Activated naive CD8-positive, alpha-beta T cell (primary cell): Measurements from ENCODE around the gene ZMIZ2.

Experiments used
- H3K27ac Mint-ChIP-seq: one replicate; pipeline ENCODE4 v1.8.0; 2021; ENCODE audit warnings: mixed read lengths
- H3K27me3 Mint-ChIP-seq: one replicate; pipeline ENCODE4 v1.8.0; 2021; ENCODE audit warnings: mixed read lengths
- H3K36me3 Mint-ChIP-seq: one replicate; pipeline ENCODE4 v1.8.0; 2021; ENCODE audit warnings: mixed read lengths
- H3K4me1 Mint-ChIP-seq: one replicate; pipeline ENCODE4 v1.8.0; 2021; ENCODE audit warnings: low read depth, mixed read lengths
- H3K4me3 Mint-ChIP-seq: one replicate; pipeline ENCODE4 v1.8.0; 2021; ENCODE audit warnings: mild to moderate bottlenecking, mixed read lengths
- H3K9me3 Mint-ChIP-seq: one replicate; pipeline ENCODE4 v1.8.0; 2021; ENCODE audit warnings: low read depth, mixed read lengths

ZMIZ2 gene

DNA sequence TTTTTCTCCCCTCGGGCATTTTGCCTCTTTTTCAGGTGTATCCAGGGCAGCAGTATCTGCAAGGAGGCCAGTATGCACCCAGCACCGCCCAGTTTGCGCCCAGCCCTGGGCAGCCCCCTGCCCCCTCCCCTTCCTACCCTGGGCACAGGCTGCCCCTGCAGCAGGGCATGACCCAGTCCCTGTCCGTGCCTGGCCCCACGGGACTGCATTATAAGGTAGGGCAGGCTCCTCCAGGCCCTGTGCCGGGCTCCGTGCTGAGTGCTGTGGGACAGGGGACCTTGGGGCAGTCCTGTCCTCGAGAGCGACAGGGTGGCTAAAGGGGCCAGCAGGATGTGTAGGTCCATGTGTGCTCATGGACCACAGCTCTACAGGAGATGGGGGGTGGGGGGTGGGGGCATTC is 10.6 kb downstream of the ZMIZ2 start:
- H3K4me3 Mint-ChIP-seq = no peak overlapping the region
- no peaks in the 10 kb centered on the region for H3K9me3 Mint-ChIP-seq
- H3K36me3 Mint-ChIP-seq = no peaks in the 10 kb centered on the region
- H3K27ac Mint-ChIP-seq = no peak overlapping the region
- H3K4me1 Mint-ChIP-seq = peaks cover 8% of the 10 kb centered on the region
- no peaks in the 10 kb centered on the region for H3K27me3 Mint-ChIP-seq

DNA sequence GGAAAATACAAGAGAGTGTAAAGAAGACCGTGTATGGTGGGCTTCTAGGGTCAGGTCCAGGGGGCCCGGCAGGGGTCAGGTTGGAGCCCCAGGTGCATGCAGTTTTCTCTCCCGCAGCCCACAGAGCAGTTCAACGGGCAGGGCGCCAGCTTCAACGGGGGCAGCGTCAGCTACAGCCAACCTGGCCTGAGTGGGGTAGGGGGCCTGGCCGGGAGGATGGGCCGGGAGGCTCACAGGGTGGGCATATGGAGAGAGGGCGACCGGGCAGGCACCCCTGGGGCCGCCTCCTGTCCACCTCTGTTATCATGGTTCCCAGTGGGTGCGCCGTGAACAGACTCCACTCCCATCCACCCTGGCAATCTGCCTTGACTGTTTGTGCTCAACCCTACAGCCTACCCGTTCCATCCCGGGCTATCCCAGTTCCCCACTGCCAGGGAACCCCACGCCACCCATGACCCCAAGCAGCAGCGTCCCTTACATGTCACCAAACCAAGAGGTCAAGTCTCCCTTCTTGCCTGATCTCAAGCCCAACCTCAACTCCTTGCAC is 11.5 kb downstream of the ZMIZ2 start:
- H3K4me1 Mint-ChIP-seq = peaks cover under 1% of the 10 kb centered on the region
- H3K36me3 Mint-ChIP-seq = no peaks in the 10 kb centered on the region
- H3K9me3 Mint-ChIP-seq = no peaks in the 10 kb centered on the region
- H3K27me3 Mint-ChIP-seq = no peaks in the 10 kb centered on the region
- no peak overlapping the region for H3K4me3 Mint-ChIP-seq
- no peak overlapping the region for H3K27ac Mint-ChIP-seq

DNA sequence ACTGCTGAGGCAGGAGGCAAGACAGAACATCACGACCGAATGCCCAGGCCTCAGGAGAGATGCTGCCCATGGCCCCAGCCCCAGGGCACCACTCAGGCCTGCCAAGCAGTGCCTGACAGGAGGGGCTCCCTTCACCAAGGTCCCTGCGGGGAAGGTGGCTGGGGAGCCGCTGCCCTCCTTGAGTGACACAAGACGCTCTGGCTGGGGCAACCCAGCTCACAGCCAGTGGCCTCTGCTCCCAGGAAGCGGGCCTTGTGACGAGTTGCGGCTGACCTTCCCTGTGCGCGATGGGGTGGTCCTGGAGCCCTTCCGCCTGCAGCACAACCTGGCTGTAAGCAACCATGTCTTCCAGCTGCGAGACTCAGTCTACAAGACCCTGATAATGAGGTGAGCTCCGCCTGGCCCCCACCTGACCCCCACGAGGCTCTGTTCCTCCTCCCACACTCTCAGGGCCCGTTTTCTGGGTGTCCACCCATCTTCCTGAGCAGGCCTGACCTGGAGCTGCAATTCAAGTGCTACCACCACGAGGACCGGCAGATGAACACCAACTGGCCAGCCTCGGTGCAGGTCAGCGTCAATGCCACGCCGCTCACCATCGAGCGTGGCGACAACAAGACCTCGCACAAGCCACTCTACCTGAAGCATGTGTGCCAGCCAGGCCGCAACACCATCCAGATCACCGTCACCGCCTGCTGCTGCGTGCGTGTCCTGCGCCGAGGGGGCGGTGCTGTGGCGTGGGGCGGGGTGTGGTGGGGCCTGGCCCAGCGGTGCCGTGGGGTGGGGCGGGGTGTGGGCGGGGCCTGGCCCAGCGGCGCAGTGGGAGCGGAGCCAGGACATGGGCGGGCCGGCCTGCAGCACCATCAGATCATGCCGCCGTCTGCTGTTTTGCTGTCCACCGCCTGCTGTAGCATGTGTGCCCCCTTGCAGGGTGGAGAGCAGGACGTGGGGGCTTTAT is 12.8 kb downstream of the ZMIZ2 start:
- no peak overlapping the region for H3K27ac Mint-ChIP-seq
- no peaks in the 10 kb centered on the region for H3K27me3 Mint-ChIP-seq
- H3K9me3 Mint-ChIP-seq = no peaks in the 10 kb centered on the region
- no peaks in the 10 kb centered on the region for H3K4me1 Mint-ChIP-seq
- no peaks in the 10 kb centered on the region for H3K36me3 Mint-ChIP-seq
- H3K4me3 Mint-ChIP-seq = no peak overlapping the region

DNA sequence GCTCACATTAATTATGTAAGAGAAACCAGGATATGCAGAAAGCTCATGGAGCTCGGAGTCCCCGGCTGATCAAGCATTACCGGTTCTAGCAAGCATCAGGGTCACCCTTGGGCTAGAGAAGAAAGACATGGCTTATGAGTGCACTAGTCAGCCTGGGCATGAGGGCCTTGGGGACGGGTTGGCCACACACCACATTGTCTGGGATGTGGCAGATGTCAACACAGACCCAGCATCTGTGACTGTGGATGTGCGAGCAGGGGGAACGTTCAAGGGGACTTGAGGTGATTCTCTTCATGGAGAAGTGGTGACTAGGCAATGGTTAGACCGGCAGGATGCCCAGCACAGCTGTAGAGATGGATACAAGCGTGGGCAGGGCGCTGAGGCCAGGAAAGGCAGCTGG is 13.7 kb downstream of the ZMIZ2 start:
- Mint-ChIP-seq H3K4me1 (peaks cover under 1% of the 10 kb centered on the region), H3K4me3 (no peak overlapping the region), H3K27me3 (no peaks in the 10 kb centered on the region), H3K9me3 (no peaks in the 10 kb centered on the region), H3K27ac (no peak overlapping the region), H3K36me3 (no peaks in the 10 kb centered on the region)

DNA sequence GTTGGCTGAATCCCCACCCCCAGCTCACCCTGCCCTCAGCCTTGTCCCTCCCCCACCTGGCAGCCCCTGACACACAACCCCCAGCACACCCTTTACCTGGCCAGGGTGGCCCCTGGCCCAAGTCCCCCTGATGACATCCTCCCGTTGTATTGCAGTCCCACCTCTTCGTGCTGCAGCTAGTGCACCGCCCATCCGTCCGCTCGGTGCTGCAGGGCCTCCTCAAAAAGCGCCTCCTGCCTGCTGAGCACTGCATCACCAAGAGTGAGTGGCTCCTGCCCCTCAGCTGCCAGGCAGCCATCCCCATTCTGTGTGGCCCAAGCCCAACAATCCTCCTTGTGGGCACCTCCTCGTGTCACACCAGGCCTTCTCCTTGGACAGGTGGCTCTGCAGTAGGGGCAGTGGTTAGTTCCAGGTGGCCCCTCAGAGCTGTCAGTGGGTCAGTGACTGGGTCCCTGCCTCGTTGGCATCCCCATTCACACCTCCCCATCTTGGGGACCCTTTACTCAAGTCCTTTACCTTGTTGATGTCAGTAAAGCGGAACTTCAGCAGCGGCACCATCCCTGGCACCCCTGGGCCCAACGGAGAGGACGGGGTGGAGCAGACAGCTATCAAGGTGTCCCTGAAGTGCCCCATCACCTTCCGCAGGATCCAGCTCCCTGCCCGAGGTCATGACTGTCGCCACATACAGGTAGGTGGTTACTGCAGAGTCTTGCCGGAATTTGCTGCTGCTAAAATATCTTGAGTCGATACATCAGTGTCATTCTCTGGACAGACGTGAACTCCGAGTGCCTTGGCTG is 14.3 kb downstream of the ZMIZ2 start:
- no peak overlapping the region for H3K27ac Mint-ChIP-seq
- H3K36me3 Mint-ChIP-seq = no peaks in the 10 kb centered on the region
- no peaks in the 10 kb centered on the region for H3K9me3 Mint-ChIP-seq
- H3K27me3 Mint-ChIP-seq = no peaks in the 10 kb centered on the region
- no peak overlapping the region for H3K4me3 Mint-ChIP-seq
- peaks cover 5% of the 10 kb centered on the region for H3K4me1 Mint-ChIP-seq

DNA sequence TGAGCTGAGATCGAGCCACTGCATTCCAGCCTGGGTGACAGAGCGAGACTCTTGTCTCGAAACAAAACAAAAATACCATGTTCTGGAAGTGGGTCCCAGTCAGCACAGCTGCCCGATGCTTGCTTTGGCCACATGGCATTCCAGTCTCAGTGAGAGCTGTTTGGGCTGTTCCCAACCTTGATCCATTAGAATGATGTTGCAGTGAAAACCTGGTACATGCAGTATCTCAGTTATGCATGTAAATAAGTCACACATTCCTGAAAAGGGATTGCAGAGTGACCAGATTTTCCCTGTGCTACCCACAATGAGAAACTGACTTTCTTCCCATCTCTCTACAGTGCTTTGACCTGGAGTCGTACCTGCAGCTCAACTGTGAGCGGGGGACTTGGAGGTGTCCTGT is 15.4 kb downstream of the ZMIZ2 start:
- Mint-ChIP-seq H3K27me3 (no peaks in the 10 kb centered on the region), H3K4me3 (no peak overlapping the region), H3K4me1 (peaks cover 16% of the 10 kb centered on the region), H3K27ac (no peak overlapping the region), H3K9me3 (no peaks in the 10 kb centered on the region), H3K36me3 (no peaks in the 10 kb centered on the region)

DNA sequence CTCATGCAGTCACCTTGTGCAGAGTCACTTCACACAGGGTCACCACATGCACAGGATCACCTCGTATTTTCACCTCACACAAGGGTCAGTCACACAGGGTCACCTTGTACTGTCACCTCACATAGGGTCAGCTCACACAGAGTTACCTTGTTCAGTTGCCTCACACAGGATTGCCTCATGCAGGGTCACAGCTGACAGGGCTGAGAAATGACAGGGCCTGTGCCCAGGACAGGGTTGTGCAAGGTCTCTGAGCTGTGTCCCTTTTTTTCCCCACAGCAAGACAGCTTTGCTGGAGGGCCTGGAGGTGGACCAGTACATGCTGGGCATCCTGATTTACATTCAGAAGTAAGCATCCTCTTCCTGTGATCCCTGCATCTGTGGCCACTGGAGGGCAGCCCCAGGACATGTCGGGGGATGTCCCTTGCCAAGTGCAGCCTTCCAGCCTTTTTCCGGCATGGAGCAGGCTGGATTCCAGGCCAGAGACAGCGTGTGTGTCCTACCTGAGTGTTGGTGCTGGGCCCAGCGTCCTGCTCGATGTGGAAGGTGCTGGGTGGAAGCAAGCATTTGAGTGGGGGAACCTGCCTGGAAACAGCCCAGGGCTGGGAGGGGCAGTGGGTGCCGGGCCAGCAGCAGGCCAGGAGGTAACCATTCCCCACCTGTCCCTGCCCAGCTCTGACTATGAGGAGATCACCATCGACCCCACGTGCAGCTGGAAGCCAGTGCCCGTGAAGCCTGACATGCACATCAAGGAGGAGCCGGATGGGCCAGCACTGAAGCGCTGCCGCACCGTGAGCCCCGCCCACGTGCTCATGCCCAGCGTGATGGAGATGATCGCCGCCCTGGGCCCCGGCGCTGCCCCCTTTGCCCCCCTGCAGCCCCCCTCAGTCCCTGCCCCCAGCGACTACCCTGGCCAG is 16.3 kb downstream of the ZMIZ2 start:
- Mint-ChIP-seq H3K36me3 (no peaks in the 10 kb centered on the region), H3K4me1 (peaks cover 22% of the 10 kb centered on the region), H3K27me3 (no peaks in the 10 kb centered on the region), H3K9me3 (no peaks in the 10 kb centered on the region), H3K4me3 (no peak overlapping the region), H3K27ac (no peak overlapping the region)

DNA sequence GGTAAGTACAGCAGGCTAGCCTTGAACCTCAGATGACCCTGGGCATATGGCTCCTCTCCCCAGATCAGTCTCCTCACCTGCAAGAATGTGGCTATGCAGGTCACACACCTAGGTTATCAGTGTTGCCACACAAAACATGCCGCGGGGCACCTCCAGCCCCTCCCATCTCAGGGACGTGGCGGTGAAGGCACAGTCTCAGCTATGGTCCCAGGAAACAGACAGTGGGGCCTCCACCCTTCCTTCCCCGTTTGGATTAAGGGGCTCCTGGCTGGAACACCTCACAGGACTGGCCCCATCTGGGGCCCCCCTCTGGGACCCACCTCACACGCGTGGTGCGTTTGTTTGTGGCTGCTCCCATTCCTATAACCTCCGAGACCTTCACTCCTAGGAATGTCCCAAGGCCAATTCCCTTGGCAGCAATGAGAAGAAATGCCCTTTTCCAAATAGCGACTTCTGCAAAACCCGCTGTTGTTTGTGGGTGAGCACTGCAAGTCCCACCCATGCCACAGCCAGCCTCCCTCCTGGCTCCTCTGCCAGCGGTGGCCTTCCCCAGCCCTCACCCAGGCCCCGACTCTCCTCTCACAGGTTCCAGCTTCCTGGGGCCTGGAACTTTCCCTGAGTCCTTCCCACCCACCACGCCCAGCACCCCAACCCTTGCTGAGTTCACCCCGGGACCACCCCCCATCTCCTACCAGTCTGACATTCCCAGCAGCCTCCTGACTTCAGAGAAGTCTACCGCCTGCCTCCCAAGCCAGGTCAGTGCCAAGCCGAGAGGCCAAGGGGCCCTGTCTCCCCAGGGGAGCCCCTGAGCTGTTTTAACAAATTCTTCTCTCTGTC is 17.1 kb downstream of the ZMIZ2 start:
- H3K9me3 Mint-ChIP-seq = no peaks in the 10 kb centered on the region
- peaks cover 27% of the 10 kb centered on the region for H3K4me1 Mint-ChIP-seq
- no peak overlapping the region for H3K4me3 Mint-ChIP-seq
- peak overlapping the region; percentile 46 for H3K27ac Mint-ChIP-seq
- peaks cover 3% of the 10 kb centered on the region for H3K36me3 Mint-ChIP-seq
- no peaks in the 10 kb centered on the region for H3K27me3 Mint-ChIP-seq

DNA sequence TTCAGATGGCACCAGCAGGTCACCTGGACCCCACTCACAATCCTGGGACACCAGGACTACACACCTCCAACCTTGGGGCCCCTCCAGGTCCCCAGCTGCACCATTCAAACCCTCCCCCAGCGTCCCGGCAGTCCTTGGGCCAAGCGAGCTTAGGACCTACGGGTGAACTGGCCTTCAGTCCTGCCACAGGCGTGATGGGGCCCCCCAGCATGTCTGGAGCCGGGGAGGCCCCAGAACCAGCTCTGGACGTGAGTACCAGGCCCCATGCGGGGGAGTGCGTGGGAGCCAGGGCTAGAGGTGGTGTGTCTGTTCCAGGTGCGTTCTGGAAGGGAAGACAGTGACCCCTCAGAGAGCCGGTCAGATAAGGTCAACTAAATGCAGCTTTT is 17.8 kb downstream of the ZMIZ2 start:
- H3K9me3 Mint-ChIP-seq = no peaks in the 10 kb centered on the region
- H3K36me3 Mint-ChIP-seq = peaks cover 3% of the 10 kb centered on the region
- H3K4me3 Mint-ChIP-seq = no peak overlapping the region
- peak overlapping the region; percentile 46 for H3K27ac Mint-ChIP-seq
- peaks cover 32% of the 10 kb centered on the region for H3K4me1 Mint-ChIP-seq
- H3K27me3 Mint-ChIP-seq = no peaks in the 10 kb centered on the region

DNA sequence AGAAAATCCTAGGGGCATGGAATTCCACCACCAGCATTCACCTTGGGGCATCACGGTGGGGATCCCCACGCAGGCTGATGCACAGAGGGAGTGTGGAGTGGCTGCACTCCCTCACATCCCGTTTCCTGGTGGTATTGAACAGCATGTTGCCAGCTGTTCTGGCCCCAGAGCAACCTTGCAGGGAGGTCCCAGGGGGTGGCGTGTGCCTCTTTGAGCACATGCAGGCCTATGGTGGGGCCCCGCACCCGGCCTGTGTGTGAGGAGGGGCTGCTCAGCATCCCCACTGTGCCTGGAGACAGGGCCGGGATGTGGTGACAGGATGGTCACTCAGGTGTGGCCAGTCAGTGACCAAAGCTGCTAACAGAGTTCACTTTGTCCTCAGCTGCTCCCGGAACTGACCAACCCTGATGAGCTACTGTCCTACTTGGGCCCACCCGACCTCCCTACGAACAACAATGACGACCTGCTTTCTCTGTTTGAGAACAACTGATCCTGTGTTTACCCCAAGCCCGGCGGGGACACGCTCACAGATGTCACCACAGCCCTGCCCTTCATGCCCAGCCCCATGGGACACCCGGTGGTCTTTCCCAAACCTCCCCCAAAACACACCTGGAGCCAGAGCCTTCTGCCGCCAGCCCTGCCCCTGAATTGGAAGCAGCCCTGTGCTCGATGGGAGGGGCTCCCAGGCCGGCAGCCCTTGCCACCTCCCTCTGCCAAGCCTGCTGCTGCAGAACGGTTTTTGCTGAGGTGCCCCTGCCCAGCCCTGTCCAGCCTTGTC is 18.7 kb downstream of the ZMIZ2 start:
- Mint-ChIP-seq H3K27me3 (no peaks in the 10 kb centered on the region), H3K4me1 (peaks cover 35% of the 10 kb centered on the region), H3K27ac (peak overlapping the region; percentile 41), H3K9me3 (no peaks in the 10 kb centered on the region), H3K4me3 (no peak overlapping the region), H3K36me3 (peaks cover 3% of the 10 kb centered on the region)

DNA sequence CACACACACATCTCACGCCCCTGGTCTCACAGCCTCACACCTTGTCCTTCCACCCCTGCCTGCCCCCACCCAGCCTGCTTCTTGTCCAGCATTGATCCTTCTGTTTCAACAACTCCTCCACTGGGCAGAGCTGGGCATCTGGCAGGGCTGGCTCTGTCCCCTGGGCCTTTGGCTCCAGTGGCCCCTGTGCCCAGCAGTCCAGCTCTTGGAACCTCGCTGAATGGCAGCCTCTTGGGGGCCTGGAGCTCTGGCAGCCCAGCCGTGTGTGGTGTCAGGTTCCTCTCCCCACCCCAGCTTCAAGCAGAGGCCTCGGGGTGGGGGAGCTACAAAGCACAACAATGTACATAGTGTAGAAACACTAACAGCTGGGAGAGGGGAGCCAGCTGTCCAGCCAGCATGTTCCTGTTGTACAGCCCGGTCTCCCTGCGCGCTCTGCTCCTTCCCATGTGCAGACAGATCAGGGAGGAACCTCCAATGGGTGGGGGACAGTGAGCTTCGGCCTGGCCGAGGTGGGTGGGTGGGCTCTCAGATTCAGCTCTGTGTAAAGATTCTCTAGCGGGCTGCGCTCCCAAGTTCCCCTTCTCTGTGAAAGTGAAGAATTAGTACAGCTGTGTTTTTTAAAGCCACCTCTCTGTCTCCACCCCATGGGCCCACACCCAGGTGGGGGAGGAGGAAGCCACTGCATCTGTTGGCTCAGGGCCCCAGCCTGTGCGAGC is 19.4 kb downstream of the ZMIZ2 start:
- H3K9me3 Mint-ChIP-seq = no peaks in the 10 kb centered on the region
- peaks cover 35% of the 10 kb centered on the region for H3K4me1 Mint-ChIP-seq
- no peak overlapping the region for H3K4me3 Mint-ChIP-seq
- H3K27ac Mint-ChIP-seq = peak overlapping the region; percentile 41
- H3K36me3 Mint-ChIP-seq = peaks cover 3% of the 10 kb centered on the region
- H3K27me3 Mint-ChIP-seq = no peaks in the 10 kb centered on the region

DNA sequence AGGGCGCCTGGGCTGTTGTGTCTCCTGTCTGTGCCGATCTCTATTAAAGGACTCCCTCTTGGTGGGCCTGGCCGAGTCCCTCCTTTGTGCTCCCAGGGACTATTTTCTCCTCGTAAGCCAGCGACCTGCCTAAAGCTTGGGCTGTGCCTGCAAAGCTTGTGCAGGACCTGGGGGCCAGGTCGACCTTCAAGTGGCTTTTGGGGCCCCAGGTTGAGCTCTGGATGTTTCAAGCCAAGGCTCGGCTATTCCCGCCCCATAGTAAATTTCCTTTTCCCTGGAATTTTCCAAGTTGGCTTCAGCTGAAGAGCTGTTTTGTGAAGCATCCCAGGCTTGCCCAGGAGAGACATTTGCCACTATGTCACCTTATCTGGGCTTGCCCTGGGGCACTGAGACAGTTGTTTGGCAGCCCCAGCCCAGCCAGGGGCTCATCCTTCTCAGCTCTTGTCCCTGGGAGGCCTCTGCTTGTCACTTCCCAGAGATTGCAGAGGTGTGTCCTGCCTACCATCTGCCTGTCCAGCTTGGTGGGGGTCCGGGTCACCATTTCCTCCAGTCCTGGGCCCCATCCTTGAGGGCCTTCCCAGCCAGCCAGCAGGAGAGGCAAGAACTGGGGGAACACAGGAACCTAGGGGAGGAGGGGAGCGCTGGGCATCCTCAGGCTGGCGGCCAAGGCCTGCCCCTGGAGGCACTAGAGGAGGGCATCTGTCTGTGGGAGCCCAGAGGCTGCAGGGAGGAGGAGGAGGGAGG is 20.2 kb downstream of the ZMIZ2 start:
- no peak overlapping the region for H3K4me3 Mint-ChIP-seq
- peaks cover 35% of the 10 kb centered on the region for H3K4me1 Mint-ChIP-seq
- peaks cover 3% of the 10 kb centered on the region for H3K36me3 Mint-ChIP-seq
- H3K27ac Mint-ChIP-seq = no peak overlapping the region
- no peaks in the 10 kb centered on the region for H3K9me3 Mint-ChIP-seq
- no peaks in the 10 kb centered on the region for H3K27me3 Mint-ChIP-seq
